Measurements from ENCODE around the gene ACOT7. TPM values are rescaled to one million over a fixed set of nuclear protein-coding genes. Genes with fewer than 3 reads are reported as not detected.

ACOT7 gene
- total RNA-seq, 1 experiment from 2014 or later: 120 TPM

DNA sequence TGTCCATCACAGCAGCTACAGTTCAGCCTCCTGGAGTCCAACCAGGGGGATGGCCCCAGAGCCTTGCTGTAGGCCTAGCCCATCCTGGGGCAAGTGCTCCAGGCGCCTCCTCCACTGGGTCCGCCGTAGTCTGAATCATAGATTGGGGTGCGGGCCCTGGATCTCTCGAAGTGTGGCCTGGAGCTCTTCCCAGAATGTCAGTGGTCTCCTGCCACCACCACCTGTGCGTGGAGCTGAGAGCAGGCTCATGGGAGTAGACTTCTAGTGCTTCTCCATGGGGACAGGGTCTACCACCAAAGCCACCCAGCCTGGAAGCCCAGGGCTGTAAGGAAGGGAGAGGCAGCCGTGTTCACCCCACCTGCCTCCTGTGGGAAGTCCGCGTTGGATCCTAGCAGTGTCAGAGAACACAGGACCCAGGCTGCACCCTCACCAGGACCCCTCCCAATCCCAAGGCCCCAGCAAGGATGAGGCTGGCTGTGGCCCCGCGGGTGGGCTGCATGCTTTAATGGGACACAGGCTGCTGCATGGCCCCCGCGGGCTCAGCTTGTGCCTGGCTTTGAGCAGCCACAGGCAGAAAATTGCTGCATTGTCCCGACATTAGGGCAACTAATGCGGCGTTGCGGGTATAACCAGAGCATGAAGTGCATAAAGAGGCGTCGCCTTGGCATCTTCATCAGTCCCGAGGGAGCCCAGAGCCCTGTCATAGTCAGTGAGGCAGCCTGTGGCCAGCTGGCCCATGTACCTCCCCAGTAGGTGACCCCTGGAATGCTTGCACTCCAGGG, 150.3 kb downstream of the ACOT7 start:
- no peak for DNase-seq (ENCODE audit: low read depth, low spot score)
- ChIA-PET POLR2A (no interaction called here), CTCF (no interaction called here)
- no peaks in the 10 kb centered on the region; the same call in 1 of the 2 replicates for H3K27me3 ChIP-seq (ENCODE audit: control insufficient read depth, insufficient read depth, low read length)
- H3K36me3 ChIP-seq (ENCODE audit: control insufficient read depth, insufficient read depth, low read length): no peaks in the 10 kb centered on the region
- H3K27ac ChIP-seq (ENCODE audit: low read length): no peak overlapping the region
- no TSS peak for BruUV-seq (replicated peaks)
- intact Hi-C loops (cut with micrococcal nuclease; ENCODE audit: unreplicated experiment) (no loop called here), in situ Hi-C loops (cut with HindIII; ENCODE audit: low pct_unique_long_range_greater_than_20kb, low sequenced_read_pairs) (no loop called here)
- TF ChIP-seq, protein P1, sequence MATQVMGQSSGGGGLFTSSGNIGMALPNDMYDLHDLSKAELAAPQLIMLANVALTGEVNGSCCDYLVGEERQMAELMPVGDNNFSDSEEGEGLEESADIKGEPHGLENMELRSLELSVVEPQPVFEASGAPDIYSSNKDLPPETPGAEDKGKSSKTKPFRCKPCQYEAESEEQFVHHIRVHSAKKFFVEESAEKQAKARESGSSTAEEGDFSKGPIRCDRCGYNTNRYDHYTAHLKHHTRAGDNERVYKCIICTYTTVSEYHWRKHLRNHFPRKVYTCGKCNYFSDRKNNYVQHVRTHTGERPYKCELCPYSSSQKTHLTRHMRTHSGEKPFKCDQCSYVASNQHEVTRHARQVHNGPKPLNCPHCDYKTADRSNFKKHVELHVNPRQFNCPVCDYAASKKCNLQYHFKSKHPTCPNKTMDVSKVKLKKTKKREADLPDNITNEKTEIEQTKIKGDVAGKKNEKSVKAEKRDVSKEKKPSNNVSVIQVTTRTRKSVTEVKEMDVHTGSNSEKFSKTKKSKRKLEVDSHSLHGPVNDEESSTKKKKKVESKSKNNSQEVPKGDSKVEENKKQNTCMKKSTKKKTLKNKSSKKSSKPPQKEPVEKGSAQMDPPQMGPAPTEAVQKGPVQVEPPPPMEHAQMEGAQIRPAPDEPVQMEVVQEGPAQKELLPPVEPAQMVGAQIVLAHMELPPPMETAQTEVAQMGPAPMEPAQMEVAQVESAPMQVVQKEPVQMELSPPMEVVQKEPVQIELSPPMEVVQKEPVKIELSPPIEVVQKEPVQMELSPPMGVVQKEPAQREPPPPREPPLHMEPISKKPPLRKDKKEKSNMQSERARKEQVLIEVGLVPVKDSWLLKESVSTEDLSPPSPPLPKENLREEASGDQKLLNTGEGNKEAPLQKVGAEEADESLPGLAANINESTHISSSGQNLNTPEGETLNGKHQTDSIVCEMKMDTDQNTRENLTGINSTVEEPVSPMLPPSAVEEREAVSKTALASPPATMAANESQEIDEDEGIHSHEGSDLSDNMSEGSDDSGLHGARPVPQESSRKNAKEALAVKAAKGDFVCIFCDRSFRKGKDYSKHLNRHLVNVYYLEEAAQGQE (IDR thresholded peaks at IDR 0.05; ENCODE audit: insufficient read depth in 1 of 2, low read depth in 2 of 2, low read length in 1 of 2): peak in 1 of 2 experiments; percentile 0; a peak in 1 of 4 replicates
- TF ChIP-seq SIN3A (IDR thresholded peaks at IDR 0.05; ENCODE audit: borderline replicate concordance, insufficient read depth, low read depth, low read length): no peak
- peaks cover 10% of the 10 kb centered on the region for H3K4me1 ChIP-seq (ENCODE audit: control insufficient read depth, insufficient read depth, low read length)
- H3K9me3 ChIP-seq (ENCODE audit: control insufficient read depth, insufficient read depth, low read depth, low read length): no peaks in the 10 kb centered on the region
- H3K4me3 ChIP-seq (ENCODE audit: low read depth in 2 of 2, low read length in 2 of 2): no peak overlapping the region
- ATAC-seq: no peak

DNA sequence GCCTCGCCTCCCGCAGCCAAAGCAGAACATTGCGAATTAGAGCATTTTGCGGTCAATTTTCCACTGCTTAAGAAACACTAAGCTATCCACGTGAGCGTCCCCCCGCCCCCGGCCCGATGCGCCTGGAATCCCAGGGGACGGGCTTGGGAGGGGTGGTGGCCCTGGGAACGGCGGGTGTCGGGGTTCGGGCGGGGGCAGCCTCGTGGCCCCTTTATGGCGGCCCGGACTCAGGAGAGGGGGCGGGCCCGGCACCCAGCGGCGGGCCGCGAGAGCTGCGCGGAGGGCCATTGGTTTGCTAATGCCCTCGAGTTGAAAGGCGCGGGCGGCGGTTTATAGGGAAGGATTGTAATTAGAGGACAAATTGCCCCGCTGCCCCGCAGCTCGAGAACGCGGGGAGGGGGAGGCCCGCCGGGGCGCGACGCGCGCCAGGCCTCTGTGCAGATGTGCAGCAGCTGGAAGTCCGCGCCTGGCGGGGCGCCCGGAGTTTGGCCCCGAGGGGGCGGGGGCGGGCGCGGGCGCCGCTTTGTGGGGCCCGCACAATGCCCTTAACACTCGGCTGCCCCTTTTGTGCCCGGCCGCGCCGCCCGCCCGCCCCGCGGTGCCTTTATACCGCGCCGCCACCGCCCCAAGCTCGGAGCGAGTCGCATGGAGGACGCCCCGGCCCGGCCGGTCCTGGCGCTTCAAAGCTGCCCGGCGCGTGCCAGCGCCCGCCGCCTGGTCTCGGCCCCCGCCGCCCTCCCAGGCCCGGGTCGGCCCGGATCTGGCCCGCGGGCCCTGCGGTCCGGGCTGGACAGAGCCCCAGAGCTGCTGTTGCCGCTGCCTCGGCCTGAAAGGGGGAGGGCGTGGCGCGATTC, 151.5 kb downstream of the ACOT7 start:
- TF ChIP-seq, protein P1 (IDR thresholded peaks at IDR 0.05; ENCODE audit: insufficient read depth in 1 of 2, low read depth in 2 of 2, low read length in 1 of 2): peak; percentile 40 to 81; a peak in 3 of 4 replicates
- no peak; the same call in 1 of the 2 replicates for TF ChIP-seq TCF7L2 (IDR thresholded peaks at IDR 0.05; ENCODE audit: low read depth, low read length)
- H3K4me1 ChIP-seq (ENCODE audit: control insufficient read depth, insufficient read depth, low read length): peaks cover 10% of the 10 kb centered on the region
- POLR2A ChIA-PET: interaction anchor here (0.6 kb wide), 1 partner anchor 1391 kb away, joined by 5 read pairs; no protein-coding TSS in a partner anchor
- H3K27ac ChIP-seq (ENCODE audit: low read length): no peak overlapping the region
- CTCF ChIA-PET: interaction anchor here (0.6 to 0.7 kb wide), 2 partner anchors 161 to 207 kb away, joined by 3 read pairs; no protein-coding TSS in a partner anchor
- H3K27me3 ChIP-seq (ENCODE audit: control insufficient read depth, insufficient read depth, low read length): no peaks in the 10 kb centered on the region; the same call in 1 of the 2 replicates
- no peaks in the 10 kb centered on the region for H3K36me3 ChIP-seq (ENCODE audit: control insufficient read depth, insufficient read depth, low read length)
- no TSS peak for BruUV-seq (replicated peaks)
- peak overlapping the region; percentile 27 to 45 for H3K4me3 ChIP-seq (ENCODE audit: low read depth in 2 of 2, low read length in 2 of 2)
- ATAC-seq (no peak), DNase-seq (ENCODE audit: low read depth, low spot score) (no peak)
- in situ Hi-C loops (cut with HindIII; ENCODE audit: low pct_unique_long_range_greater_than_20kb, low sequenced_read_pairs): no loop called here
- H3K9me3 ChIP-seq (ENCODE audit: control insufficient read depth, insufficient read depth, low read depth, low read length): no peaks in the 10 kb centered on the region
- intact Hi-C loops (cut with micrococcal nuclease; ENCODE audit: unreplicated experiment): no loop called here

Data from Panc1 (cell line).